ENCODE measurements around the gene TMEM147. TPM values are rescaled to one million over a fixed set of nuclear protein-coding genes. Genes with fewer than 3 reads are reported as not detected.

Gene TMEM147
- total RNA-seq, 2 donors from 2014 or later, result 79.0 to 87.8 TPM

DNA sequence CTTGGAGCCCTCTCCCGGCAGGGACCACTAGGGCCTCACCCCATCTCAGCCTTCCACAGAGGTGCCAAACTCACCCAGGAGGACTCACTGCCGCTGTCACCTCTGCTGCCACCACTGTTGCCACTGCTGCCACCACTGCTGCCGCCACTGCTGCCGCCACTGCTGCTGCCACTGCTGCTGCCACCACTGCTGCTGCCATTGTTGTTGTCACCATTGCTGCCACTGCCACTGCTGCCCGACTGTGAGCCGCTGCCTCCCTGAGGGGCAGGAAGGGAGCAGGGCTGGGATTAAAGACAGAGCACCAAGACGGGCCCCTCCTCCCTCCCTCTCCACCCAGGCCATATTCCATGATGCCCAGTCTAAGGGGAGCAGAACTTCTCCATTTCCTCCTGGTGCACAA, 34.1 kb upstream of the TMEM147 start:
- Mint-ChIP-seq H3K36me3 (ENCODE audit: insufficient read depth in 2 of 2) (no peaks in the 10 kb centered on the region), H3K4me1 (ENCODE audit: low read depth) (peaks cover 14% of the 10 kb centered on the region), H3K27ac (no peak overlapping the region), H3K27me3 (ENCODE audit: low read depth) (peaks cover 48% of the 10 kb centered on the region), H3K9me3 (no peaks in the 10 kb centered on the region), H3K4me3 (no peak overlapping the region)
- no peak for ATAC-seq (replicated peaks in 1 of 2)
- DNase-seq, result no peak

DNA sequence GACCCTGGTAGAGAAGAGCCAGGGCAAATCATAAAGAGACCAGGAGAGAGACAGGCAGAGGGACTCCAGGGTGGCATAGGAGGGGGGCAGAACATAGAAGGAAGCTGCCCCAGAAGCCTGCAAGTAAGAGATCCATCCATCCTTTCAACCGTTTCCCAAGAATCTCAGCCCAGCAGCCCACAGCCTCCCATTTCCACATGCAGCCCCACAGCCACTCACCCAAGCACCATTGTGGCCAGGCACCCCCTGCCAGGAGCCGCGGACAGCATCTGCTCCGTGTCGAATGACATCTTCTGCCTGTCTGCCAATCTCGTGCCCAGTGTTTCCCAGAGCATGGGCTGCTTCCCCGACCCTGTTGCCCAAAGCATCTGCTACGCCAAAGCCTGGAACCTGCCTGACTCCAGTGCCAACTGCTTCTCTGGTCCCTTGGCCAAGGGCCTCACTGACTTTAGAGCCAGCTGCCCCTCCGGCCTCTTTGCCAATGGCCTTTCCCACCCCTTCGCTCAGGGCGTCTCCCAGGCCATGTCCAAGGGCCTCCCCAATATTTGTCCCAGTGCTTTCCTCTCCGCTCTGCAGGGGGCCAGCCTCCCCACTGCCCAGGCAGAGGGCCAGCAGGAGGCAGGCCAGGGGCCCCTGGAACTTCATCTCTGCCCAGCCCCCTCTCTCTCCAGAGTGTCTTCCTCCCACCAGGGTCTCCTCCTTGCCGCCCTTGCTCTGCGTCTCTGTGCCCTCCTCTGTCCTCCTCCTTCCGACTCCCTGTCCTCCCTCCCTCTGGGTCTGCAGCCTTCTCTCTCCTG, 32.4 kb upstream of the TMEM147 start:
- ATAC-seq (replicated peaks in 1 of 2), result no peak
- Mint-ChIP-seq H3K9me3 (no peaks in the 10 kb centered on the region), H3K27ac (no peak overlapping the region), H3K27me3 (ENCODE audit: low read depth) (peaks cover 37% of the 10 kb centered on the region), H3K36me3 (ENCODE audit: insufficient read depth in 2 of 2) (no peaks in the 10 kb centered on the region), H3K4me1 (ENCODE audit: low read depth) (peaks cover 14% of the 10 kb centered on the region), H3K4me3 (no peak overlapping the region)
- no peak for DNase-seq

DNA sequence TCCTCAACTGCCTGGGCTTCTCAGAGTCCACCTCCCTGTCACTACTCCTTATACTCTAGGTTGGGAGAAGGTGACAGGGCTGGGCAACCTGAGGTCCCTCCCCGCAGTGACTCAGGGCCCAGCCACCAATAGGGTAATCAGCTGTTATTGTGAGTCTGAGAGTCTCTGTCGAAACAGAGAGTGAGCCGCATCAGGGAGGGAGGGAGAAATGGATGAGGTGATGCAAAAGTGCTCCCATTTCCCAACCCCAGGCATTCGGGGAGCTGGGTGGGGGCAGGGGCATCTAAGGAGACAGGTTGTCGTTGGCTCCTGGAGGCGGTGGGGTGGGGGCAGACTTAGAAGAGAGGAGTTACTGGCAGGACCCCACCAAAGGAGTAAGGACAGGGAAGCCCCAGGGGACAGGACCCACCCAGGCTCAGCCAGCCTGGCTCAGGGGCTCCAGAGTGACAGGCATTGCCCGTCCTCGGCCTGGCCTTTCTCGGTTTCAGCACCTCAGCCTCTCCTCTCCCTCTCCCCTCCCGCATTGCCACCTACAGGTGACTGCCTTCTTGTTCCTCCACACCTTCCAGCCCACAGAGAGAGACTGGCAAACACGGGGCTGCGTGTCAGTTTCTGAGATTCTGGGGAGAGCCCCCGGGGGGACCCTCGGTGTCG, 31.7 kb upstream of the TMEM147 start, which contains the start of gene DMKN:
Gene DMKN, minus strand, starts transcription at position 22 of the 654 bp plus-strand sequence. CDS start 174 bp downstream, outside the sequence.
- no peak for ATAC-seq (replicated peaks in 1 of 2)
- Mint-ChIP-seq H3K4me1 (ENCODE audit: low read depth) (peaks cover 14% of the 10 kb centered on the region), H3K36me3 (ENCODE audit: insufficient read depth in 2 of 2) (no peaks in the 10 kb centered on the region), H3K4me3 (no peak within 1 kb of the TSS), H3K27ac (no peak within 1 kb of the TSS), H3K9me3 (no peaks in the 10 kb centered on the region), H3K27me3 (ENCODE audit: low read depth) (peaks cover 37% of the 10 kb centered on the region)
- no peak for DNase-seq

DNA sequence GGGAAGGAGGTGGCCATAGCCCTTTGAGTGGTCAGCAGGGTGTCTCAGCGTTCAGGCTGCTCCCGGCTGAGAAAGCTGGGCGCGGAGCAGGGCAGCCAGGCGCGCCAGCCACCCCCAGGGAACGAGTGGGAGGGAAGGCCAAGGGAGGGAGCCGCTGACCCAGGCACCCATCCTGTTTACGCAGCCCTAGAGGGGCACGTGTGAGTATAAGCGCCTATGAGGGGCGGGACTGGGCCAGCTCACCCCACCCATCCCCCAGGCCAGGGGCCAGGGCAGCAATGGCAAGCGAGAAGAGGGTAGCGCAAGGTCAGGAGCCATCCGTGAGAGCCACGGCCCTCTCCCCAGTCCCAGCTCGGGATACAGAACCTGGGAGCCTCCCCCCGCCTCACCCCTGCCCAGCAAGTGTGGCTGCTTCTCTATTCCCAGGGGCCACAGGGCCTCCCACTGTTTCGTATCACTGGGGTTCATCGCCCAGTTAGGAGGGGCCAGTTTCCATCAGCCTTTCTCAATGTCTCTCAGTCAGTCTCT, 31.1 kb upstream of the TMEM147 start:
- Mint-ChIP-seq H3K27ac (no peak overlapping the region), H3K9me3 (no peaks in the 10 kb centered on the region), H3K36me3 (ENCODE audit: insufficient read depth in 2 of 2) (no peaks in the 10 kb centered on the region), H3K4me1 (ENCODE audit: low read depth) (peaks cover 10% of the 10 kb centered on the region), H3K27me3 (ENCODE audit: low read depth) (peaks cover 36% of the 10 kb centered on the region), H3K4me3 (no peak overlapping the region)
- ATAC-seq (replicated peaks in 1 of 2) (no peak), DNase-seq (no peak)

DNA sequence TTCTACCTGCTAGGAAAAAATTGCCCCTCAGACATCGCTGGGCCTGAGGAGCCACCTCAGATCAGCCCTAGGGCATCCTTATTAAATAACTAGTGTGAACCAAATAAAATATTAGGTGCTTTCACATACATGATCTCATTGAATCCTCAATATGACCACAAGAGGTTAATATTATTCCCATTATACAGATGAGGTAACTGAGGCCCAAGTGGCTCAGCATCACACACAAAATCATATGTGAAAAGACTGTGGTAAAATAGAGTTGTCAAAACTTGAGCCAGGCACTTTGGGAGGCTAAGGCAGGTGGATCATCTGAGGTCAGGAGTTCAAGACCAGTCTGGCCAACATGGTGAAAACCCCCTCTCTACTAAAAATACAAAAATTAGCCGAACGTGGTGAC, 29.1 kb upstream of the TMEM147 start:
- no peak overlapping the region for H3K4me3 Mint-ChIP-seq
- H3K27ac Mint-ChIP-seq, result no peak overlapping the region

DNA sequence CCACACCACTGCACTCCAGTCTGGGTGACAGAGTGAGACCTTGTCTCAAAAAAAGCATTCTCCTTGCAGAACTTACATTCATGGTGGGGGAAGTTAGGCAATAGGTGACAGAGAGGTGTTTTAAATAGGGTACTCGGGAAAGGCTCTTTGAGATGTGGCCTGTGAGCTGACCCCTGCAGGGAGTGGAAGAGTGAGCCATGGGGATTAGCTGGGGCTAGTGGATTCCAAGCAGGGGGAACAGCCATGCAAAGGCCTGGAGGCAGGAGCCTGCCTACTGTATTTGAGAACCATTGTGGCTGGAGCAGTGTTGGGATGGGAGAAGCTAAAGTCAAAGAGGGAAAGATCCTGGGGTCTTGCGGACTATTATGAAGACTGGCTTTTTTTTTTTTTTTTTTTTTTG, 28.1 kb upstream of the TMEM147 start:
- DNase-seq (no peak), ATAC-seq (replicated peaks in 1 of 2) (no peak)
- no peak overlapping the region for H3K4me3 Mint-ChIP-seq
- no peak overlapping the region for H3K27ac Mint-ChIP-seq
- H3K36me3 Mint-ChIP-seq (ENCODE audit: insufficient read depth in 2 of 2), result no peaks in the 10 kb centered on the region
- no peaks in the 10 kb centered on the region for H3K9me3 Mint-ChIP-seq
- H3K27me3 Mint-ChIP-seq (ENCODE audit: low read depth), result peaks cover 19% of the 10 kb centered on the region
- H3K4me1 Mint-ChIP-seq (ENCODE audit: low read depth), result no peaks in the 10 kb centered on the region

More for the DNA sequence above, 29.1 kb upstream of the TMEM147 start:
- Mint-ChIP-seq H3K4me1 (ENCODE audit: low read depth) (no peaks in the 10 kb centered on the region), H3K36me3 (ENCODE audit: insufficient read depth in 2 of 2) (no peaks in the 10 kb centered on the region), H3K9me3 (no peaks in the 10 kb centered on the region), H3K27me3 (ENCODE audit: low read depth) (peaks cover 23% of the 10 kb centered on the region)
- no peak for DNase-seq
- no peak for ATAC-seq (replicated peaks in 1 of 2)

DNA sequence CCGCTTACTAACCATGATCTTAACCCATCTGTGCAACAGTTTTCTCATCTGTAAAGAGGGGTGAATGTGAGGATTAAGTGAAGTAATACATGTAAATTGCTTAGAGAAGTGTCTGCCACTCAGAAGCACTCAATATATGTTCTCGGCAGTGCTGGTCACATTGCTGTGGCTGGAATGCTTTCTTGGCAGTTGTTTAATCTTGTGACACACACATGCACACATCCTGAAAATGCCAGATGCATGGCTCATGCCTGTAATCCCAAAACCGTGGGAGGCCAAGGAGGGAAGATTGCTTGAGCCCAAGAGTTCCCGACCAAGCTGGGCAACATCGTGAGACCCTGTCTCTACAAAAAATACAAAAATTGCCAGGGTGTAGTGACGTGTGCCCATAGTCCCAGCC, 27.1 kb upstream of the TMEM147 start:
- no peaks in the 10 kb centered on the region for H3K9me3 Mint-ChIP-seq
- H3K4me3 Mint-ChIP-seq, result no peak overlapping the region
- no peaks in the 10 kb centered on the region for H3K4me1 Mint-ChIP-seq (ENCODE audit: low read depth)
- DNase-seq (no peak), ATAC-seq (replicated peaks in 1 of 2) (no peak)
- H3K36me3 Mint-ChIP-seq (ENCODE audit: insufficient read depth in 2 of 2), result no peaks in the 10 kb centered on the region
- no peak overlapping the region for H3K27ac Mint-ChIP-seq
- peaks cover 14% of the 10 kb centered on the region for H3K27me3 Mint-ChIP-seq (ENCODE audit: low read depth)

DNA sequence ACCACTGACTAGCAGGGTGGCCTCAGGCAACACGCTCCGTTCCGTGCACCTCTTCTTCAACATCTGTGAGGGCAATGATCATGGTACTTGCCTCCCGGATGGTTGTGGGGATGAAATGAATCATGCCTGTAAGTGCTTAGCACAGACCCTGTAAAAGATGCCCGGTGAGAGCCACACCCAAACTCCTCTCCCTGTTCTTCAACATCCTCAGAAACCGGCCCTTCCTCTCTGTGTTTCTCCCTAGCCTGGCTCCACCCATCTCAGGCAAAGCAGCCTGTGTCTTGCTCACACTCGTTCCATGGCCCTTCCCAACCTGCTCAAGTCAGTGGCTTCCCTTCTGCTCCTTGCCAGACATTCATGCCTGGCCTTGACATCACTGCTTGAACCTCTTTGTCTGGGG, 26.1 kb upstream of the TMEM147 start:
- Mint-ChIP-seq H3K27me3 (ENCODE audit: low read depth) (peaks cover 7% of the 10 kb centered on the region), H3K4me1 (ENCODE audit: low read depth) (no peaks in the 10 kb centered on the region), H3K9me3 (no peaks in the 10 kb centered on the region), H3K36me3 (ENCODE audit: insufficient read depth in 2 of 2) (no peaks in the 10 kb centered on the region), H3K4me3 (no peak overlapping the region), H3K27ac (no peak overlapping the region)
- ATAC-seq (replicated peaks in 1 of 2), result no peak
- no peak for DNase-seq

DNA sequence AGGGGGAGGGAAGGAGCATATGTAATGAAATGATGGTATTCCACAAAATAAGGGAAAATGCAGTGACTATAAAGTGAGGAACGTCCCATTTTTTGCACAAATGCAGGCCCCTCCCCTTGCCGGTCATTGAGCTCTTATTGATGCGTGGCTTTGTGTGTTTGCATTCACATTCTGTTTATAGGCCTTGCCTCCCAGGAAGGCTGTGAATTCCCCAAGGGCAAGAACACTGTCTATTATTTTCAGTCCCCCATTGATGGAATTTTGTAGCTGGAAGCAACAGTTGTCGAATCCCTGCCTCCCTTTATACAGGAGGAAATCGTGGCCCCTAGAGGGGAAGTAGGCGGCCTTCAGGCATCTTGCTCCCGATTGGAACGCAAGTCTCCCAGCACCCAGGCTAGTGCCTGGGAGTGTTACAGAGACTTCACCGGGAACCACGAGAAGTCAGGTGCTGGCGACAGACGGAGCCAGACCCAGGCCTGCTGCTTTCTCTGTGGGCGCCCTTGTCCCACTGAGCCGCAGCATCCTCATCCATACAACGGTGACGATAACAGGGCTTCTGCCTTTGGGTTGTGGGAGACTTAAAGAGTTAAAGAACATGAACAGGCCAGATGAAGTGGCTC, 24.2 kb upstream of the TMEM147 start:
- no peak overlapping the region for H3K4me3 Mint-ChIP-seq

DNA sequence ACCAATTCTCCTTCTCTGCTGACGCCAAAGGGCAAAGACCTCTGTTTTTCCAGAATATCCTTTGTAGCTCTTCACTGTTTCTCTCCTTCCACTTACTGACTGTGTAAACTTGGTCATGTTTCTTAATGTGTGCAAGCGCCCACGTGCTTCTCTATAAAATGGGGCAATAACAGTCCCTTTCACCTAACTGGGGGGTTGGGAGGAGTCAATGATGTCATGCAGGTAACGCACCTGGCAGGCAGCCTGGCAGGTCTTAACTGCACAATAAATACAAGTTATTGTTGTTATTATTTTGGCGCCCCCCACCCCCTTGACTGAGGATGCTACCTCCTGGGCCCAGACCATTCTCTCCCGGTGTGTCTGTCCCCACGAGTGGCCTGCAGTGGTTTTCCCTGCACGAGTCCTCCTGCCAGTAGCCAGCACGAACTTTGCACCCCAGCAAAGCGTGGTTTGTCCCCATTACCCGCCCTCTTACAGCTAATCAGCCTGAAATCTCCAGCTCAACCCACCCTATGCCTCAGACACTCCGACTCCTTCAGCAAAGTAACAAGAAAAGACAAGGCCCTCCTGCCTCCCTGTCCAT, 22.6 kb upstream of the TMEM147 start:
- H3K27me3 Mint-ChIP-seq (ENCODE audit: low read depth), result peaks cover 11% of the 10 kb centered on the region
- no peak overlapping the region for H3K27ac Mint-ChIP-seq
- no peak overlapping the region for H3K4me3 Mint-ChIP-seq
- DNase-seq (no peak), ATAC-seq (replicated peaks in 1 of 2) (no peak)
- H3K9me3 Mint-ChIP-seq, result no peaks in the 10 kb centered on the region
- no peaks in the 10 kb centered on the region for H3K4me1 Mint-ChIP-seq (ENCODE audit: low read depth)
- H3K36me3 Mint-ChIP-seq (ENCODE audit: insufficient read depth in 2 of 2), result no peaks in the 10 kb centered on the region

More for the DNA sequence above, 24.2 kb upstream of the TMEM147 start:
- H3K36me3 Mint-ChIP-seq (ENCODE audit: insufficient read depth in 2 of 2), result no peaks in the 10 kb centered on the region
- H3K27ac Mint-ChIP-seq, result no peak overlapping the region
- H3K27me3 Mint-ChIP-seq (ENCODE audit: low read depth), result peaks cover 7% of the 10 kb centered on the region
- H3K4me1 Mint-ChIP-seq (ENCODE audit: low read depth), result no peaks in the 10 kb centered on the region
- ATAC-seq (replicated peaks in 1 of 2) (no peak), DNase-seq (no peak)
- no peaks in the 10 kb centered on the region for H3K9me3 Mint-ChIP-seq

DNA sequence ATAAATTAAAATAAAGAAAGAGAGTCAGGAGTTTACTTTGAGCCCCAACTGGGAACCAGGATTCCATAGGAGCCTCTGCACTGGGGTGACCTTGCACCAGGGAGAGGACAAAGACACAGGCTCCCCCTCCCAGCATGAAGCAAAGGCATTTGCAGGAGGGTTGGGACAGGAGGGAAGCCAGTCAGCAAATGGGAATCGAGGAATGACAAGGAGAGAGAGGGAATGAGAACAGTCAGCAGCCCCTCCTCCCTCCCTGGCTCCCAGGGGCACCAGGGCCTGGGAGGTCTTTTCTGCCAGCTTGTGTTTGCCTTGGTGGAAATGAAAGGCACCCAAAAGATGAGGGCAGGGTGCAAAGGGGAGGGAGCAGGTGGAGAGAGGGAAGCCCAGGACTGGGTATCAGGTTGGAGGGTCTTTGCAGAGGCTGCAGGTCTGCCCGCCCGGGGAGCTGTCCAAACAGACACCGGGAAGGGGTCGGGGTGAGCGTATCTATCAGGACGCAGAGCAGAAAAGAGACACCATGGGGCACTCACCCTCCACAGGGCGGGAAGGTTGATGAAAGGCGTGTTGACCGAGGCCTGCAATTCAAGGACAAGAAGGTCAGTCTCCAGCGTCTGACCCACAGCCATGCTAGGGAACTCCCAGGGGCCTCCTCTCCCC, 21.1 kb upstream of the TMEM147 start:
- no peaks in the 10 kb centered on the region for H3K4me1 Mint-ChIP-seq (ENCODE audit: low read depth)
- ATAC-seq (replicated peaks in 1 of 2) (no peak), DNase-seq (no peak)
- no peaks in the 10 kb centered on the region for H3K36me3 Mint-ChIP-seq (ENCODE audit: insufficient read depth in 2 of 2)
- H3K27ac Mint-ChIP-seq, result no peak overlapping the region
- no peaks in the 10 kb centered on the region for H3K9me3 Mint-ChIP-seq
- peaks cover 21% of the 10 kb centered on the region for H3K27me3 Mint-ChIP-seq (ENCODE audit: low read depth)
- H3K4me3 Mint-ChIP-seq, result no peak overlapping the region

DNA sequence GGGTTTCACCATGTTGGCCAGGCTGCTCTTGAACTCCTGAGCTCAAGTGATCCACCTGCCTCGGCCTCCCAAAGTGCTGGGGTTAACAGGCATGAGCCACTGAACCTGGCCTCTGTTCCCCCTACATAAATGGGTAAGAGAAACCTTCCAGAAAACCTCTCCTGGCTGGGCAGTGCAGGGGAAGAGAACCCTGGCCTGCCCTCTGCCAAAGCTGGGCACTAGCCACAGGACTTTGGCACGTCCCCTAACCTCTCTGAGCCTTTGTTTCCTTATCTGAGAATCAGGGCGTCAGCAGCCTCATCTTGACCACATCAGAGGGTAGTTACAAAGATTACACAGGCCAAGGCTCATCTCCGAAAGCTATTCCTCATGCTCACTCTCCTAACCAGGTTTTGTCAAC, 19.6 kb upstream of the TMEM147 start:
- Mint-ChIP-seq H3K9me3 (no peaks in the 10 kb centered on the region), H3K4me1 (ENCODE audit: low read depth) (no peaks in the 10 kb centered on the region), H3K36me3 (ENCODE audit: insufficient read depth in 2 of 2) (no peaks in the 10 kb centered on the region), H3K27me3 (ENCODE audit: low read depth) (peaks cover 17% of the 10 kb centered on the region), H3K4me3 (no peak overlapping the region), H3K27ac (no peak overlapping the region)
- ATAC-seq (replicated peaks in 1 of 2) (no peak), DNase-seq (no peak)
